Upper lobe of left lung (tissue), 4 donors: ENCODE measurements around the gene DPF3.

Experiments used
- CTCF ChIP-seq, 6 experiments: fragments of 450-650 bp in 4 of 6; fragments of 200-600 bp in 2 of 6; sonication (generic) in 2 of 6; IDR thresholded peaks; one replicate each; pipeline ENCODE4 v1.5.1; 2016 to 2019; ENCODE audit warnings: antibody characterized with exemption in 6 of 6
- EP300 ChIP-seq, 4 donors: sonication (generic); formaldehyde crosslinking; IDR thresholded peaks; one replicate each; pipeline ENCODE4 v1.5.1; 2017; ENCODE audit warnings: antibody characterized with exemption in 4 of 4, control low read depth in 2 of 4
- POLR2A ChIP-seq, 4 donors: fragments of 450-650 bp; IDR thresholded peaks; one replicate each; pipeline ENCODE4 v1.5.1; 2016 to 2017; ENCODE audit warnings: antibody characterized with exemption in 4 of 4, mild to moderate bottlenecking in 2 of 4
- POLR2AphosphoS5 ChIP-seq, 2 donors: sonication (generic); formaldehyde crosslinking; IDR thresholded peaks; one replicate each; pipeline ENCODE4 v1.5.1; 2017; ENCODE audit warnings: antibody characterized with exemption in 2 of 2

GRCh38 chr14:72583316-72584272, 310.3 kb downstream of the DPF3 start:
- TF ChIP-seq CTCF (IDR thresholded peaks at IDR 0.05) (no peak), POLR2A (IDR thresholded peaks at IDR 0.05) (no peak), EP300 (IDR thresholded peaks at IDR 0.05) (no peak), POLR2AphosphoS5 (IDR thresholded peaks at IDR 0.05) (no peak)
